Dermis lymphatic vessel endothelial cell (primary cell): ENCODE results near the gene METTL23. TPM values are rescaled to one million over a fixed set of nuclear protein-coding genes. Genes with fewer than 3 reads are reported as not detected.

Experiments used
- total RNA-seq: library from RNA; depleted of rRNA; stranded (reverse); fragments of >200 nt; gene quantifications from 2 replicates; pipeline ENCODE4 v1.2.1, GENCODE V29; 2014

METTL23 gene
- total RNA-seq: 20.6 and 26.0 TPM in 2 replicates

DNA sequence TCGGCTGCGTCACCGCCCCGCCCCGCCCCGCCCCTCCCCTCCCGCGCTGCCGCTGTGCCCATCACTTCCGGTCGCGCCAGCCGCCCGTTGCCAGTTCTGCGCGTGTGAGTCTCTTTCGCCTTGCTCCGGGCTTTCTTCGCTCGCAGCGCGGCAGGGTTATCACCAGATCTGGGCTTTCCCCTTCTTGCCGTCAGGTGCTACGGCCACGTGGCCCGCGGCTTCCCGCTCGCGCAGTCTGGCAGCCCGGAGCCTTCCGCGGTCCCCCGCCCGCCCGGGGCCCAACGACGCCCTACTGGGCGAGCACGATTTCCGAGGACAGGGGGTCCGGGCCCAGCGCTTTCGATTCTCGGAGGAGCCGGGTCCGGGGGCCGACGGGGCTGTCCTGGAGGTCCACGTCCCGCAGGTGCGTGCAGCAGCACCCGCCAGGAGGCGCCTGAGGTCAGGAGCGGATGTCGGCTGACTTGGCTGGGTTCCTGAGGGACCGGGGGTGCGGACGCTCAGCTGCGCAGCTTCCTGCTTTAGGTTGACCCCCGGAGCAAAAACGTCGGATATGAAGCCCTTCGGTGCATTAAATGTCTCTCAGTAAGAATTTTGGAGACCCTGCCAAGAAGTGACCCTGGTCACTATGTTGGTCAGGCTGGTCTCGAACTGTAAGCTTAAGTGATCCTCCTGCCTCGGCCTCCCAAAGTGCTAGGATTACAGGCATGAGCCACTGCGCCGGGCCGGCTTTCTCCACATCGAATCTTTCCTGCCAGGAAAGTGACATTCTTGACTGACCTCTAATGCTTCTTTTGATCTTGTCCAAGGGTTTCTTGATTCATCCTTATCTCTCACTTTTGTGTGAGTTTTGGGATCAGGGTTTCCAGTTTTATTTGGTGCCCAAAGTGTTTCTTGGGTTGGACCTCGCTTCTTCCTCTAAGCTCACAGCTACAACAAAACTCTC, at the start of gene METTL23:
TSS of gene METTL23 (plus strand) at position 64 of the 943 bp plus-strand sequence. CDS start 2,872 bp downstream, outside the sequence.

DNA sequence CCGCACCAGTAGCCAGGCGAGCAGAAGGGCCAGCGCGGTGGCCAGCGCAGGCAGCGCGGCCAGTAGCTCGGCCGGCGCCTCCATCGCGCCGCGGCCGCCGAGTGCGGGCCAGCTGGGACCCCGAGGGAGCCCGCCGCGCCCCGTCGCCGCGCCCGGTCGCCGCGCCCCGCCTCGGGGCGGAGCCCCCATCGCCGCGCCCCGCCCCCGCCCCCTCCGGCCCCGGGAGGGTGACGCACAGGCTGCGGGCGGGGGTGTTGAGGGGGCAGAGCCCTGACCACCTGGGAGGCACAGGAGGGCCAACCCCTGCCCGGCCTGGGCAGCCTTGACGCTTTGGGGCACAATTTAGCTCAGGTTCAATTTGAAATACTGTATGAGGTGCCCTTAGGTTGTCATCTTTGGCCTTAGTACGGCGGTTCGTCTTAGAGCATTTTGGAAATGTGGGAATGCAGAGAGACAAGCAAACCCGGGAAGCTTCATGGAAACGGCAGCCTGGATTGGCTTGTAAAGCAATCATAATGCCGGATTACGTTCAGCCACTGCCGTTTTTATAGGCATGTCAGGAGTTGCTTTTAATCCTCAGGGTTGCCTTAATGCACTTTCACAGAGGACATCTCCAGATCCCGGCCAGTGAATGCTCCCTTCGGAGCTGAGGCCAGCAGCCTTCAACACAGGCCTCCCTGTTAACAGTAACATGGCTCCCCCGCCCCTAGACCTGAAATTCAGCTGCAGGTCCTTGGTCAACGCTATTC, 15.6 kb upstream of the METTL23 start, which contains the start of gene MXRA7:
TSS of gene MXRA7 (minus strand) at position 103 of the 749 bp plus-strand sequence. CDS start at position 84, 19 bp downstream.

DNA sequence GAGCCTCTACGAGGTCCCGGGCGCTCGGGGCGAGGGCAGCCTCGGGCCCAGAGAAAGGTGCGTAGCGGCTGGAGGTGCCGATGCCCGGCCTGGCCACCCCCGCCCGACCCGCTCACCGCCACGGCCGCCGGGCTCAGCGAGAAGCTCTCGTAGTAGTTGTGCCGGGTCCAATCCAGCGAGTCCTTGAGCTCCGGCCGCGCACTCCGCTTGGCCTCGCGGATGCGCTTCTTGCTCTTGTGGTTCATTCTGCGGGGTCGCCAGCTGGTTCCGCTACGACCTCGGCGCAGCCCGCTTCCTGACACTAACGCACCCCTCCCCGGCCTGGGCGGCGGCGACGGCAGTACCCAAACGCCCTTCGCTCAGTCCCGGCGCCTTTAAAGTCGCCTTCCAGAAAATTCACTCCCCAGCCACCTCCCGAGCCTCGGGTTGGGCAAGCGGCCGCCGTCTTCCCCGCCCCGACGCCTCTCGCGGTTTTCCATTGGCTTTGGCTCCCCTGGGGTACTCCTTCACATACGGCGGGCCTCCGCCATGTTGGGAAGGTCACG, 336 bp upstream of the METTL23 start, which contains the start of gene JMJD6:
TSS of gene JMJD6 (minus strand) at position 376 of the 545 bp plus-strand sequence. CDS start at position 245, 131 bp downstream.

DNA sequence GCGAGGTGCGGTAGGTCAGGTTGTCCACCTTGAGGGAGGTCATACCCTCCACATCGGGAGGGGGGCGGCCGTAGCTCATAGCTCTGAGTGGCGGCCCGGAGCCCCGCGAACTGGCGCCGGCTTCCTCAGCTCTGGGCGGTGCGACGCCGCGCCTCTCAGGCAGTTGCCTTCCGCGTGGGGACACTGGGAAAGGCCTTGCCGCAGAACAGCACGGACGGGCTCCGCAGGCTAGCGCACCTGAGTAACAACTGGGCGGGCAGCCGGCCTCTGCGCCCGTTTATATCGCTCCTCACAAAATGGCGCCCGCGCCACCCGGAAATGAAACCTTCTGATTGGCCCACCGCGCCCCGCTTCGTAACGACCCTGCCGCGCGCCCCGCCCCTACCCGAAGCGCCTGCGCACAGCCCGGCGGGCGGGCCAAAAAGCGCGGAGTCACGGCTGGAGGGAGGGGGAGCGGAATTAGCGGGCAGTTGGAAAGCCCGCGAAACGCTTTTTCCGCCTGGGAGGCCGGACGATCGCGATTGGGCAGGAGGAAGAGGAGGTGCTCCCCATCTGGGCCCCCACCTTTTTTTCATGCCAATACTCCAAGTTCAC, 10.5 kb downstream of the METTL23 start, which contains the start of gene SRSF2:
TSS of gene SRSF2 (minus strand) at position 250 of the 594 bp plus-strand sequence. CDS start at position 79, 171 bp downstream.

DNA sequence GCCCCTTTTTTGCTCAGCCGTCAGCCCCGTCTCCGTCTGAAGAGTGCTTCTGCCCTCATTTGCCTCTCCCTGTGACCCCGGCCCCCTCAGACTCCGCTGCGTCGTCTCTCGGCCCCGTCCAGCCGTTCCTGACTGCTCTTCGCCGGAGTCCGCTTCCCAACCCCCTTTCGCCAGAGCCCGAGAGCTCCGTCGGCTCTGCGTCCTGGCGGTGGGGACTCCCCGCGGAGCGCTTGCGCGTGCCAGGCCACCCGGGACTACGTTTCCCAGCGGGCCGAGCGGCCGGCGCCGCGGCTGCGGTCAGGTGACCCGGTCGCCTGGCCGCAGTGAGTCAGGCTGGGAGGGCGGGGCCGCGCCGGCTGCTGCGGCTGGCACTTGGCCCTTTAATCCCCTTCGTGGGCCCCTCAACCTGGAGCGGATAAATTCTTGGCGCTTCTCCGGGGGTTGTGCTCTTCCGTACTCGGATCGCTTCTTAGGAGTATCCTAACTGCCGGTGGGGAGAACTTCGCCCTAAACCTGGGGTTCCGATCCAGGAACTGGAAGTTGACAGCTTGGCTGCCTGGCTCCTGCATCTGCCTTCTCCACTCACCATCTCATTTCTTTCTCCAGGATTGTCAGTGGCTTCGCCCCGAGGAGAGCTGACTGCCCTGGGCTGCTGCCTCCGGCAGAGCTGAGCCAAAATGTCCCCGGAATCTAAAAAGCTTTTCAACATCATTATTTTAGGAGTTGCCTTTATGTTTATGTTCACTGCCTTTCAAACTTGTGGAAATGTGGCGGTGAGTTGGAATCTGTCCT, 11.2 kb downstream of the METTL23 start, which contains the start of gene MFSD11:
TSS of gene MFSD11 (plus strand) at position 444 of the 792 bp plus-strand sequence. CDS start at position 678, 234 bp downstream.

Other genes with a start within 250 kb of the METTL23 start
- gene RHBDF2, start 225.4 kb upstream of the METTL23 start, total RNA-seq: 7.9 and 9.4 TPM in 2 replicates
- gene CYGB, start 189.1 kb upstream of the METTL23 start, total RNA-seq: 0.95 and 3.3 TPM in 2 replicates
- 0.17 and 0.54 TPM in 2 replicates for gene PRCD, start 186.8 kb upstream of the METTL23 start, total RNA-seq
- gene ST6GALNAC2, start 141.0 kb upstream of the METTL23 start, total RNA-seq: 0.11 and 0.17 TPM in 2 replicates
- not detected in 2 replicates for gene ST6GALNAC1, start 83.1 kb upstream of the METTL23 start, total RNA-seq
- gene MXRA7, start 15.9 kb upstream of the METTL23 start, total RNA-seq: 110 and 145 TPM in 2 replicates
- 11.6 and 13.7 TPM in 2 replicates for gene JMJD6, start 233 bp upstream of the METTL23 start, total RNA-seq
- gene SRSF2, start 10.5 kb downstream of the METTL23 start, total RNA-seq: 146 and 228 TPM in 2 replicates
- gene MFSD11, start 11.3 kb downstream of the METTL23 start, total RNA-seq: 24.3 and 34.8 TPM in 2 replicates
- gene MGAT5B, start 141.6 kb downstream of the METTL23 start, total RNA-seq: 0.22 and 0.26 TPM in 2 replicates